Activated T-helper 1 cell treated with anti-CD3 and anti-CD28 coated beads, Interleukin-12 subunit alpha, Interleukin-12 subunit beta, Interleukin-2, Interleukin-4 antibody, amounts not matched to agents 30 ng/mL and 10 ng/mL and 1 ng/mL, durations not matched to agents 14 hours and 24 hours and 36 hours (primary cell): ENCODE data around the gene TNFAIP8L1. TPM values are rescaled to one million over a fixed set of nuclear protein-coding genes. Genes with fewer than 3 reads are reported as not detected.

ENCODE experiments used
- DNase-seq: peaks from one replicate; pipeline ENCODE4 v3.0.0; 2021; ENCODE audit warnings: low spot score
- H3K27ac Mint-ChIP-seq: one replicate; pipeline ENCODE4 v1.8.0; 2021; ENCODE audit warnings: mild to moderate bottlenecking, mixed read lengths
- H3K27me3 Mint-ChIP-seq: one replicate; pipeline ENCODE4 v1.8.0; 2022; ENCODE audit warnings: mild to moderate bottlenecking, moderate library complexity, mixed read lengths; ENCODE audit not compliant: insufficient read depth
- H3K36me3 Mint-ChIP-seq: one replicate; pipeline ENCODE4 v1.8.0; 2021; ENCODE audit warnings: low read depth, mixed read lengths
- H3K4me1 Mint-ChIP-seq: one replicate; pipeline ENCODE4 v1.8.0; 2021; ENCODE audit warnings: low read depth, mixed read lengths
- H3K4me3 Mint-ChIP-seq: one replicate; pipeline ENCODE4 v1.8.0; 2021; ENCODE audit warnings: mild to moderate bottlenecking, moderate library complexity, mixed read lengths
- H3K9me3 Mint-ChIP-seq: one replicate; pipeline ENCODE4 v1.8.0; 2021; ENCODE audit warnings: mixed read lengths
- intact Hi-C: fragments of 100-400 bp; cut with micrococcal nuclease; formaldehyde crosslinking; loops from one replicate; pipeline ENCODE4 v1.15.1; 2024
- total RNA-seq: library from RNA; stranded (reverse); gene quantifications from 2 replicates; pipeline ENCODE4 v1.2.3, GENCODE V29; 2022

TNFAIP8L1 gene
- total RNA-seq, 1 donor from 2014 or later, result 13.2 TPM

DNA sequence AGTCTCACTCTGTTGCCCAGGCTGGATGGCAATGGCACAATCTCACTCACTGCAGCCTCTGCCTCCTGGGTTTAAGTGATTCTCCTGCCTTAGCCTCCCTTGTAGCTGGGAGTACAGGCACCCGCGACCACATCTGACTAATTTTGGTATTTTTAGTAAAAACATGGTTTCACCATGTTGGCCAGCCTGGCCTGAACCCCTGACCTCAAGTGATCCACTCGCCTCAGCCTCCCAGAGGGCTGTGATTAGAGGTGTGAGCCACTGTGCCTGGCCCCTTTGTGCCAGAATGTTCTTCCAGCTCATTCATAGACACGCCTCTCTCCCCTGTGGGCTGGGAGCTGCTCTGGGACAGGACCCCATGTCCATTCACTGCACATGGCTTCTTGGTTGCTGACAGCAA is 21.7 kb downstream of the TNFAIP8L1 start:
- Mint-ChIP-seq H3K4me3 (no peak overlapping the region), H3K27me3 (no peaks in the 10 kb centered on the region), H3K9me3 (no peaks in the 10 kb centered on the region), H3K27ac (no peak overlapping the region), H3K36me3 (peaks cover 13% of the 10 kb centered on the region), H3K4me1 (peaks cover 5% of the 10 kb centered on the region)
- DNase-seq, result no peak
- intact Hi-C loops, result no loop called here

- no peak for DNase-seq
- intact Hi-C loops, result no loop called here
These were observed 22.8 kb downstream of the TNFAIP8L1 start for GRCh38 chr19:4662020-4662695.

GRCh38 chr19:4662812-4663211 is 23.5 kb downstream of the TNFAIP8L1 start:
- intact Hi-C loops, result no loop called here

More at GRCh38 chr19:4662020-4662695, 22.8 kb downstream of the TNFAIP8L1 start:
- Mint-ChIP-seq H3K4me1 (peaks cover 5% of the 10 kb centered on the region), H3K36me3 (peaks cover 14% of the 10 kb centered on the region), H3K27me3 (no peaks in the 10 kb centered on the region), H3K4me3 (no peak overlapping the region), H3K9me3 (no peaks in the 10 kb centered on the region), H3K27ac (no peak overlapping the region)

GRCh38 chr19:4664642-4665041 is 25.3 kb downstream of the TNFAIP8L1 start:
- peaks cover 27% of the 10 kb centered on the region for H3K36me3 Mint-ChIP-seq
- H3K27ac Mint-ChIP-seq, result no peak overlapping the region
- no peaks in the 10 kb centered on the region for H3K9me3 Mint-ChIP-seq
- intact Hi-C loops, result no loop called here
- peaks cover 9% of the 10 kb centered on the region for H3K4me1 Mint-ChIP-seq
- H3K4me3 Mint-ChIP-seq, result no peak overlapping the region
- H3K27me3 Mint-ChIP-seq, result no peaks in the 10 kb centered on the region
- no peak for DNase-seq

More at GRCh38 chr19:4662812-4663211, 23.5 kb downstream of the TNFAIP8L1 start:
- H3K27ac Mint-ChIP-seq, result no peak overlapping the region
- peaks cover 16% of the 10 kb centered on the region for H3K36me3 Mint-ChIP-seq
- no peaks in the 10 kb centered on the region for H3K27me3 Mint-ChIP-seq
- peaks cover 5% of the 10 kb centered on the region for H3K4me1 Mint-ChIP-seq
- no peak for DNase-seq
- no peaks in the 10 kb centered on the region for H3K9me3 Mint-ChIP-seq
- H3K4me3 Mint-ChIP-seq, result no peak overlapping the region

DNA sequence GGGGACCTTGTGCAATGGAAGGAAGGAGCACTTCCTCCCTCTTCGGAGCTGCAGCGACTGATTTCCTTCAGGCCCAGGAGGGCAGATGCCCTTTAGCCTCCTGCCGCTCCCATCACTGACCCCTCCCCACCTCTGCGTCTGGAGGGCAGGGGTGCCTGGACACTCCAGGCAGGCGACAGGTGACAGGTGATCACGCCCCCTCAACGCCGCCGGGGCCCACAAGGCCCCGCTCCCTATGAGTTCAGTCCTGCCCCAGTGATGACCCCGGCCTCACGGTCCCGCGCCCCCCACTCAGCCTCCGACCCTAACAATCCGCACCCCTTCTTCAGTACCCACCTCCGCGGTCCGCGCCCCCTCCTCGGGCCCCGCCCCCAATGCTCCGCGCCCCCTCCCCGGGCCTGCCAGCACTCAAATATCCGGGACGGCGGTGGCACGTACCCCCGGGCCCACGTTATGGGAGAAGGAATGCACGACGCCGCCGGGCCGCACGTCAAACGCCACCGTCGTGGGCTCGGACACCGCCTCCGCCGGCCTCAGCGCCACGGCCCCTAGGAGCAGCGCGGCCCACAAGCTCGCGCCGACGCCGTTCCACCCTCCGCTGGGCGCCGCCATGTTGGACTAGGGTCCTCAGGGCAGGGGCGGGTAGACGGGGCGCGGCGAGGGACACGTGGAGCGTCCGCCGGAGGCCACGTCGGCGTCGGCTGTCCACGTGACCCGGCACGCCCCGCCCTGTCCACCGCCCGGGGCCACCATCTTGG is 30.6 kb downstream of the TNFAIP8L1 start, which contains the start of gene MYDGF:
MYDGF (minus strand) TSS at position 620 of the 758 bp plus-strand sequence; CDS start at position 612, 8 bp downstream.
- Mint-ChIP-seq H3K4me3 (peak within 1 kb of the TSS; percentile 91), H3K27ac (peak within 1 kb of the TSS; percentile 77), H3K27me3 (no peaks in the 10 kb centered on the region), H3K36me3 (peaks cover 17% of the 10 kb centered on the region), H3K4me1 (peaks cover 5% of the 10 kb centered on the region), H3K9me3 (no peaks in the 10 kb centered on the region)
- intact Hi-C loops, result loop anchor here (1.0 kb wide), 6 partner anchors 9 to 198 kb away; partner anchors contain the start of genes DPP9, FEM1A, HDGFL2 and PLIN3
- DNase-seq, result peak; percentile 91

DNA sequence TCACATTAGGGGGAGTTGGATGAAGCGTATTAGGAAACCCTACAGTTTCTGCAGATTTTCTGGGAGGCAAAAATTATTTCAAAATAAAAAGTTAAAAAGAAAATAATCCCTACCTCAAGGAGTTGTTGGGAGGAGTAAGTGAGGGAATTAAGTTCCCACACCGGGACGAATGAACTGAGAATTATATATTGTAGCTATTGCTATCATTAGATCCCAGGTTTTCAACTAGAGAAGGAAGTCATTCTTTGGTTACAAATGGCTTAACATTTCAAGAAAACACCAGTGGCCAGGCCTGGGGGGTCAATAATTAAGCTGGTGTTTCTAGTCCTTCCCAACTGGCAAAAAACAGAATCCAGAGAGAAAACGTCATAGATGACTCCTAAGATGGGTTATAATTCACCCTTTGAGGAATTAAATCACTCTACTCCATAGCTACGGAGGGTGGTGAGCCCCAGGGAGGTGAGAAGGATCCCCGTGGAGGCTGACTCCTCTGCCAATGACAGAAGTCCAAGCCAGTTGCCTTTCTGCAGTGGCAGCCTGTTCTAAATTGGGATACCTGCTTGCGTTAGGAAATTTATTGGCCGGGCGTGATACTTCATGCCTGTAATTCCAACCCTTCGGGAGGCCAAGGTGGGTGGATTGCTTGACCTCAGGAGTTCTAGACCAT is 32.0 kb downstream of the TNFAIP8L1 start:
- no peak for DNase-seq
- Mint-ChIP-seq H3K27me3 (no peaks in the 10 kb centered on the region), H3K4me1 (peaks cover 5% of the 10 kb centered on the region), H3K27ac (no peak overlapping the region), H3K36me3 (peaks cover 17% of the 10 kb centered on the region), H3K4me3 (peak overlapping the region; percentile 46), H3K9me3 (no peaks in the 10 kb centered on the region)
- intact Hi-C loops, result no loop called here

GRCh38 chr19:4673216-4673615 is 33.9 kb downstream of the TNFAIP8L1 start:
- Mint-ChIP-seq H3K36me3 (peaks cover 11% of the 10 kb centered on the region), H3K4me3 (no peak overlapping the region), H3K4me1 (peaks cover 4% of the 10 kb centered on the region), H3K27ac (no peak overlapping the region), H3K27me3 (no peaks in the 10 kb centered on the region), H3K9me3 (no peaks in the 10 kb centered on the region)
- intact Hi-C loops, result no loop called here
- no peak for DNase-seq

DNA sequence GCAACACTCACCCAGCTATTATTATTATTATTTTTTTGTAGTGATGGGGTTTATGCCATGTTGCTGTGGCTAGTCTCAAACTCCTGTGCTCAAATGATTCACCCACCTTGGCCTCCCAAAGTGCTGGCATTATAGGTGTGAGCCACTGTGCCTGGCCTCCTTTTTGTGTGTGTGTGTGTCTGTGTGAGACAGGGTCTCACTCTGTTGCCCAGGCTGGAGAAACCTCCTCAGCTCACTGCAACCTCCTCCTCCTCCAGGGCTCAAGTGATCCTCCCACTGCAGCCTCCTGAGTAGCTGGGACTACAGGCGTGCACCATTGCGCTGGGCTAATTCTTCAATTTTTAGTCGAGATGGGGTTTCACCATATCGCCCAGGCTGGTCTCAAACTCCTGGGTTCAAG is 34.4 kb downstream of the TNFAIP8L1 start:
- DNase-seq, result no peak
- Mint-ChIP-seq H3K9me3 (no peaks in the 10 kb centered on the region), H3K36me3 (peaks cover 9% of the 10 kb centered on the region), H3K27ac (no peak overlapping the region), H3K4me1 (no peaks in the 10 kb centered on the region), H3K4me3 (no peak overlapping the region), H3K27me3 (no peaks in the 10 kb centered on the region)
- intact Hi-C loops, result no loop called here

DNA sequence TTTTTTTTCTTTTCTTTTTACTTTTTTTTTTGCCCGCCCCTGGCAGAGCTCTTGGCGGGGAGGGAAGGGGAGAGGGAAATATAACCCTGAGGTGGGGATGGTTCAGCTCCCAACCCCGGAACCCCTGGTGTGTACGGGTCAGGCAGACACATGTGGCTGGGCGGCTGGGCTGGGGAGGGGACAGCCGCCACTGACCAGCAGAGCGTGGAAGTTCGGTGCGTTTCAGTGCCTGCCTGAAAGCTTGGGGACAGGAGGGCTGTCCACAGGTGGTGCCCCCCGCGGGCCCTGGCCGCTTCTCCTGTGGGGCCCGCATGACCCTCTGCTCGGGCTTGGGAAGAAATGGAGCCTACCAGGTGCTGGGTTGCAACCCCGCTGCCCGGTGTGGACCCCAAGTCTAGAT is 36.0 kb downstream of the TNFAIP8L1 start:
- intact Hi-C loops, result no loop called here
- Mint-ChIP-seq H3K27ac (no peak overlapping the region), H3K27me3 (no peaks in the 10 kb centered on the region), H3K4me3 (no peak overlapping the region), H3K9me3 (no peaks in the 10 kb centered on the region), H3K4me1 (no peaks in the 10 kb centered on the region), H3K36me3 (peaks cover 8% of the 10 kb centered on the region)
- DNase-seq, result no peak

- DNase-seq, result no peak
- Mint-ChIP-seq H3K4me1 (no peaks in the 10 kb centered on the region), H3K9me3 (no peaks in the 10 kb centered on the region), H3K27me3 (no peaks in the 10 kb centered on the region), H3K4me3 (no peak overlapping the region), H3K27ac (no peak overlapping the region), H3K36me3 (peaks cover 8% of the 10 kb centered on the region)
- intact Hi-C loops, result no loop called here
These were observed 37.8 kb downstream of the TNFAIP8L1 start for GRCh38 chr19:4676955-4677731.

GRCh38 chr19:4678881-4679790 is 39.8 kb downstream of the TNFAIP8L1 start:
- no peaks in the 10 kb centered on the region for H3K27me3 Mint-ChIP-seq
- intact Hi-C loops, result loop anchor here (1.0 kb wide), 1 partner anchor 9 kb away; the partner anchor contains the start of gene MYDGF
- no peak overlapping the region for H3K27ac Mint-ChIP-seq
- H3K4me3 Mint-ChIP-seq, result no peak overlapping the region
- no peaks in the 10 kb centered on the region for H3K9me3 Mint-ChIP-seq
- H3K4me1 Mint-ChIP-seq, result no peaks in the 10 kb centered on the region
- no peak for DNase-seq
- H3K36me3 Mint-ChIP-seq, result peaks cover 18% of the 10 kb centered on the region
